Hepatocyte (in vitro differentiated cells): ENCODE measurements around the gene RAI1. TPM values are rescaled to one million over a fixed set of nuclear protein-coding genes. Genes with fewer than 3 reads are reported as not detected.

Source experiments
- DNase-seq: peaks from one replicate; pipeline ENCODE4 v3.0.0-alpha.2; 2016; ENCODE audit warnings: low spot score
- H2AFZ ChIP-seq: fragments of 200-600 bp; sonication (generic); 2 replicates; pipeline ENCODE4 v1.6.0; 2016; ENCODE audit warnings: antibody characterized with exemption, mild to moderate bottlenecking
- H3K27ac ChIP-seq: fragments of 200-600 bp; sonication (generic); 2 replicates; pipeline ENCODE4 v1.5.1; 2016; ENCODE audit warnings: mild to moderate bottlenecking
- H3K27me3 ChIP-seq: fragments of 200-600 bp; sonication (generic); 2 replicates; pipeline ENCODE4 v1.6.1; 2016
- H3K36me3 ChIP-seq: fragments of 200-600 bp; sonication (generic); replicated peaks from 2 replicates; pipeline ENCODE4 v1.5.1; 2016; ENCODE audit warnings: low read depth; ENCODE audit not compliant: insufficient read depth
- H3K4me1 ChIP-seq: fragments of 200-600 bp; sonication (generic); 2 replicates; pipeline ENCODE4 v1.5.1; 2016; ENCODE audit warnings: mild to moderate bottlenecking, moderate library complexity; ENCODE audit not compliant: insufficient read depth
- H3K4me2 ChIP-seq: fragments of 200-600 bp; sonication (generic); 2 replicates; pipeline ENCODE4 v1.6.0; 2016
- H3K4me3 ChIP-seq: fragments of 200-600 bp; sonication (generic); 2 replicates; pipeline ENCODE4 v1.5.1; 2016; ENCODE audit warnings: mild to moderate bottlenecking
- H3K79me2 ChIP-seq: fragments of 200-600 bp; sonication (generic); 2 replicates; pipeline ENCODE4 v1.6.0; 2017; ENCODE audit warnings: mild to moderate bottlenecking
- H3K9me2 ChIP-seq: fragments of 200-600 bp; sonication (generic); replicated peaks from 2 replicates; pipeline ENCODE4 v1.6.0; 2017; ENCODE audit warnings: mild to moderate bottlenecking; ENCODE audit not compliant: insufficient read depth
- H3K9me3 ChIP-seq: fragments of 200-600 bp; sonication (generic); 2 replicates; pipeline ENCODE4 v1.5.1; 2016; ENCODE audit warnings: low read depth, mild to moderate bottlenecking
- H4K20me1 ChIP-seq: fragments of 200-600 bp; sonication (generic); 2 replicates; pipeline ENCODE4 v1.6.0; 2016; ENCODE audit warnings: mild to moderate bottlenecking; ENCODE audit not compliant: insufficient read depth, poor library complexity, severe bottlenecking
- EZH2 ChIP-seq: fragments of 200-600 bp; sonication (generic); IDR thresholded peaks from 2 replicates; pipeline ENCODE4 v1.6.1; 2016; ENCODE audit warnings: antibody characterized with exemption, mild to moderate bottlenecking, borderline replicate concordance
- EZH2phosphoT487 ChIP-seq: fragments of 200-600 bp; sonication (generic); IDR thresholded peaks from one replicate; pipeline ENCODE4 v1.6.1; 2018; ENCODE audit warnings: antibody characterized with exemption, mild to moderate bottlenecking, low read depth, moderate library complexity; ENCODE audit not compliant: unreplicated experiment, severe bottlenecking
- WGBS: methylation state at CpG from one replicate; pipeline ENCODE4 v1.1.6; 2016; ENCODE audit warnings: low lambda C conversion rate; ENCODE audit errors: missing lambda C conversion rate; 5-methylcytosine and 5-hydroxymethylcytosine counted together
- polyA plus RNA-seq: library from polyadenylated mRNA; unstranded; fragments of >200 nt; fragmentation: Nextera tagmentation; extraction: Ambion mirVana; gene quantifications from 2 replicates; pipeline ENCODE4 v1.2.1, GENCODE V29; 2016
- total RNA-seq: library from RNA; depleted of rRNA; stranded (reverse); fragments of >200 nt; gene quantifications from 2 replicates; pipeline ENCODE4 v1.2.3, GENCODE V29; 2014
- TF ChIP-seq, protein P1 (sequence below): fragments of 200-600 bp; sonication (generic); IDR thresholded peaks from 2 replicates; pipeline ENCODE4 v1.5.1; 2016; ENCODE audit warnings: antibody characterized with exemption, mild to moderate bottlenecking; ENCODE audit not compliant: poor library complexity

RAI1 gene
- total and polyA plus RNA-seq, 2 experiments from 2014 or later = 20.2 to 23.8 TPM

DNA sequence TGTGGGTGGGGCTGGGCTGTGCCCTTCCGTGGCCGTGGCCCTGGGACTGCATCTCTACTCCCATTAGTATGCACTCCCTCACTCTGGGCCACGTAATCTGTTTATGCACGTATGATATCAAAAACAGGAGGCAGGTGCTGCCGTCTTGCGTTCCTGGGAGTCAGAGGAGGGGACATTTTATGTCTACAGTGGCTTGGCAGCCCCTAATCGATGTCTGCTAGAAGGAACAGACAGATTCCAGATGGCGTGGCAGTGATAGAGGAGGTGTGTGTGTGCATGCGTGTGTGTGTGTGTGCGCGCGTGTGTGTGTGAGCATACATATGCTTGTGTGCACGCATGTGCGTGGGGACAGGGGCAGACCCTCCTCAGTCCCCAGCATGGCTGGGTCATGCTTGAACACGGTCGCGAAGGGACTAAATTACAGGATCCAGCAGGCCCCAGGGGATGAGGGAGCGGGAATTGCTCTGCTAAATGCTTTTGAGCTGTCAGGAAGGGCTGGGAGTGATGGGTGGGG, 110.8 kb downstream of the RAI1 start:
- H3K36me3 ChIP-seq = no peaks in the 10 kb centered on the region
- peak overlapping the region; percentile 49 for H3K4me2 ChIP-seq
- no peak overlapping the region for H3K27ac ChIP-seq
- no peaks in the 10 kb centered on the region for H3K27me3 ChIP-seq
- TF ChIP-seq EZH2phosphoT487 = no peak
- TF ChIP-seq, protein P1, sequence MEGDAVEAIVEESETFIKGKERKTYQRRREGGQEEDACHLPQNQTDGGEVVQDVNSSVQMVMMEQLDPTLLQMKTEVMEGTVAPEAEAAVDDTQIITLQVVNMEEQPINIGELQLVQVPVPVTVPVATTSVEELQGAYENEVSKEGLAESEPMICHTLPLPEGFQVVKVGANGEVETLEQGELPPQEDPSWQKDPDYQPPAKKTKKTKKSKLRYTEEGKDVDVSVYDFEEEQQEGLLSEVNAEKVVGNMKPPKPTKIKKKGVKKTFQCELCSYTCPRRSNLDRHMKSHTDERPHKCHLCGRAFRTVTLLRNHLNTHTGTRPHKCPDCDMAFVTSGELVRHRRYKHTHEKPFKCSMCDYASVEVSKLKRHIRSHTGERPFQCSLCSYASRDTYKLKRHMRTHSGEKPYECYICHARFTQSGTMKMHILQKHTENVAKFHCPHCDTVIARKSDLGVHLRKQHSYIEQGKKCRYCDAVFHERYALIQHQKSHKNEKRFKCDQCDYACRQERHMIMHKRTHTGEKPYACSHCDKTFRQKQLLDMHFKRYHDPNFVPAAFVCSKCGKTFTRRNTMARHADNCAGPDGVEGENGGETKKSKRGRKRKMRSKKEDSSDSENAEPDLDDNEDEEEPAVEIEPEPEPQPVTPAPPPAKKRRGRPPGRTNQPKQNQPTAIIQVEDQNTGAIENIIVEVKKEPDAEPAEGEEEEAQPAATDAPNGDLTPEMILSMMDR = no peak
- TF ChIP-seq EZH2 = no peak
- no peaks in the 10 kb centered on the region for H3K9me2 ChIP-seq
- peaks cover 55% of the 10 kb centered on the region for H3K79me2 ChIP-seq
- peaks cover 28% of the 10 kb centered on the region for H3K4me1 ChIP-seq
- WGBS = 67% methylated on average over 18 of the region's 18 CpGs
- H4K20me1 ChIP-seq = peaks cover 86% of the 10 kb centered on the region
- H2AFZ ChIP-seq = no peak overlapping the region
- H3K9me3 ChIP-seq = no peaks in the 10 kb centered on the region
- DNase-seq = no peak
- H3K4me3 ChIP-seq = no peak overlapping the region

DNA sequence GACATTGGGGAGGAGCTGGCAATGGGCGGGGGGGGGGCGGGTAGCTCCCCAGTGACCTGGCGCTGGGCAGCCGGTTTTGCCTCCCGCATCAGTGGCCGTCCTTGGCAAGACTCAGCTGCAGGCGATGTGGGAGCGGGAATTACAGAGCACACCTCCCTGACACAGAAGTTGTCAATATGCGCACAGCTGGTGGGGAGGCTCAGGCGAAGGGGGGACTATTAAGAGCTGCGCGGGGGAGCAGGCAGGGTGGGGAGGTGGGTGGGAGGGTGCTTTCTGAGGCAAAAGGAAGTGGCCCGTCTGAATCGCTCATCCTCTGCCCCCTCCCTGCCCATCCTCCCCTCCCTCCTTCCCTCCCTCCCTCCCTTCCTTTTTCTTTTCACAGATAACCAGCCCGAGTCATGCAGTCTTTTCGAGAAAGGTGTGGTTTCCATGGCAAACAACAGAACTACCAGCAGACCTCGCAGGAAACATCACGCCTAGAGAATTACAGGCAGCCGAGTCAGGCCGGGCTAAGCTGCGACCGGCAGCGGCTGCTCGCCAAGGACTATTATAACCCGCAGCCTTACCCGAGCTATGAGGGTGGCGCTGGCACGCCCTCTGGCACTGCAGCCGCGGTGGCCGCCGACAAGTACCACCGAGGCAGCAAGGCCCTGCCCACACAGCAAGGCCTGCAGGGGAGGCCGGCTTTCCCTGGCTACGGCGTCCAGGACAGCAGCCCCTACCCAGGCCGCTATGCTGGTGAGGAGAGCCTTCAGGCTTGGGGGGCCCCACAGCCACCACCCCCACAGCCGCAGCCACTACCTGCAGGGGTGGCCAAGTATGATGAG, 111.5 kb downstream of the RAI1 start:
- peaks cover 28% of the 10 kb centered on the region for H3K4me1 ChIP-seq
- no peaks in the 10 kb centered on the region for H3K36me3 ChIP-seq
- no peaks in the 10 kb centered on the region for H3K9me3 ChIP-seq
- no peak overlapping the region for H2AFZ ChIP-seq
- H3K4me2 ChIP-seq = peak overlapping the region; percentile 49
- no peak overlapping the region for H3K4me3 ChIP-seq
- H4K20me1 ChIP-seq = peaks cover 86% of the 10 kb centered on the region
- peak; percentile 75 for DNase-seq
- H3K27me3 ChIP-seq = no peaks in the 10 kb centered on the region
- no peaks in the 10 kb centered on the region for H3K9me2 ChIP-seq
- 52% methylated on average over 29 of the region's 38 CpGs for WGBS
- TF ChIP-seq EZH2phosphoT487 (no peak), EZH2 (no peak)
- TF ChIP-seq, protein P1 = no peak
- H3K79me2 ChIP-seq = peaks cover 53% of the 10 kb centered on the region
- H3K27ac ChIP-seq = peak overlapping the region; percentile 37

- DNase-seq = no peak
- WGBS = 93% methylated on average over 28 of the region's 30 CpGs
- no peaks in the 10 kb centered on the region for H3K9me3 ChIP-seq
- H3K36me3 ChIP-seq = no peaks in the 10 kb centered on the region
- no peak overlapping the region for H3K4me3 ChIP-seq
- peaks cover 81% of the 10 kb centered on the region for H4K20me1 ChIP-seq
- no peaks in the 10 kb centered on the region for H3K27me3 ChIP-seq
- H3K4me2 ChIP-seq = no peak overlapping the region
- H3K4me1 ChIP-seq = peaks cover 28% of the 10 kb centered on the region
- H3K27ac ChIP-seq = no peak overlapping the region
- H3K9me2 ChIP-seq = no peaks in the 10 kb centered on the region
- no peak overlapping the region for H2AFZ ChIP-seq
- TF ChIP-seq EZH2phosphoT487 (no peak), EZH2 (no peak)
- TF ChIP-seq, protein P1 = no peak
- peaks cover 47% of the 10 kb centered on the region for H3K79me2 ChIP-seq
Measured at GRCh38 chr17:17793378-17794214, 112.3 kb downstream of the RAI1 start.
